ENCODE results near the gene ELAC2. TPM values are rescaled to one million over a fixed set of nuclear protein-coding genes. Genes with fewer than 3 reads are reported as not detected.

The ELAC2 gene
- total and polyA plus RNA-seq, 10 donors, result 29.4 to 110 (median 70.2) TPM

GRCh38 chr17:12953156-12953555, 64.7 kb downstream of the ELAC2 start:
- Histone ChIP-seq H3K27ac (no peak overlapping the region), H3K27me3 (replicated peaks in 1 of 7) (no peaks in the 10 kb centered on the region), H3K36me3 (no peaks in the 10 kb centered on the region), H3K9me3 (peaks cover 0 to 27% (median 10%) of the 10 kb centered on the region in 8 donors), H3K4me1 (no peaks in the 10 kb centered on the region), H3K4me3 (no peak overlapping the region)
- whole genome bisulfite sequencing, 5 donors, result 92 to 98% (median 96%) methylated on average over 13 of the region's 13 CpGs
- no peak for TF ChIP-seq CTCF (IDR thresholded peaks at IDR 0.05 in 8 of 11, conservative IDR thresholded peaks at IDR 0.05 in 3 of 11)
- no peak for TF ChIP-seq POLR2A (IDR thresholded peaks at IDR 0.05)
- TF ChIP-seq POLR2AphosphoS5 (IDR thresholded peaks at IDR 0.05), result no peak
- DNase-seq, result no peak
- intact Hi-C loops (cut with DNase I; ENCODE audit: low total_unique reads), result no loop called here

- intact Hi-C loops (cut with DNase I; ENCODE audit: low total_unique reads), result no loop called here
- DNase-seq, result no peak
- no peak overlapping the region for H3K27ac ChIP-seq
- no peaks in the 10 kb centered on the region for H3K4me1 ChIP-seq
- TF ChIP-seq CTCF (IDR thresholded peaks at IDR 0.05 in 8 of 11, conservative IDR thresholded peaks at IDR 0.05 in 3 of 11) (no peak), POLR2A (IDR thresholded peaks at IDR 0.05) (no peak), POLR2AphosphoS5 (IDR thresholded peaks at IDR 0.05) (no peak)
- whole genome bisulfite sequencing, 5 donors, result 85 to 94% (median 88%) methylated on average over 4 of the region's 4 CpGs
- peaks cover 0 to 16% (median 0%) of the 10 kb centered on the region in 8 donors for H3K9me3 ChIP-seq
- H3K36me3 ChIP-seq, result no peaks in the 10 kb centered on the region
- no peak overlapping the region for H3K4me3 ChIP-seq
- H3K27me3 ChIP-seq (replicated peaks in 1 of 7), result no peaks in the 10 kb centered on the region
Measured at GRCh38 chr17:12952012-12952411, 65.8 kb downstream of the ELAC2 start.

DNA sequence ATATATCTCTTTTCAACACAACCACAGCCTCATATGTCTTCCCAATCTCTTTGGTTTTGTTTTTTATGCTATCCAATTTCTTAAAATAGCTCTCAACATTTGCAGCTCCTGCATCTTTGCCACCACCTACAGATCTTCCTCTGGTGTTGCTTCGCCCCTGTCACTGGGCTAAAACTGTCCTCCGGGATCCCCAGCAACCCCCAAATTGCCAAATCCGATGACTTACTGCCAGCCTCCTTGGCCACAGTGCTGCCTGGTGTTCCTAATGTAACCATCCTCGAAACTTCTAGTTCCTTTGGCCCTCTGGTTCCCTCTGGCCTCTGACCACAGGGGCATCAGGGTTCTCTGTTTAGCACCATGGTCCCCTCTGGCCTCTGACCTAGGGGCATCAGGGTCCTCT, 70.8 kb downstream of the ELAC2 start:
- Histone ChIP-seq H3K9me3 (no peaks in the 10 kb centered on the region), H3K27me3 (replicated peaks in 1 of 7) (no peaks in the 10 kb centered on the region), H3K4me1 (no peaks in the 10 kb centered on the region), H3K36me3 (no peaks in the 10 kb centered on the region), H3K4me3 (no peak overlapping the region), H3K27ac (no peak overlapping the region)
- intact Hi-C loops (cut with DNase I; ENCODE audit: low total_unique reads), result no loop called here
- 78 to 92% (median 87%) methylated on average over 4 of the region's 4 CpGs for WGBS, 5 donors
- no peak for DNase-seq
- TF ChIP-seq CTCF (IDR thresholded peaks at IDR 0.05 in 8 of 11, conservative IDR thresholded peaks at IDR 0.05 in 3 of 11) (no peak), POLR2AphosphoS5 (IDR thresholded peaks at IDR 0.05) (no peak), POLR2A (IDR thresholded peaks at IDR 0.05) (no peak)

Other genes starting within 250 kb of the ELAC2 start
- gene ARHGAP44, start 228.5 kb downstream of the ELAC2 start, total RNA-seq, result 1 to 10 TPM; 1.2 to 2.6 (median 1.7) TPM
- gene ARHGAP44, start 228.5 kb downstream of the ELAC2 start, polyA plus RNA-seq, result under 1 TPM; 0.54 to 0.99 (median 0.70) TPM

Measured in spleen (tissue), 11 donors.